ENCODE data around the gene POLR2E.

POLR2E gene

DNA sequence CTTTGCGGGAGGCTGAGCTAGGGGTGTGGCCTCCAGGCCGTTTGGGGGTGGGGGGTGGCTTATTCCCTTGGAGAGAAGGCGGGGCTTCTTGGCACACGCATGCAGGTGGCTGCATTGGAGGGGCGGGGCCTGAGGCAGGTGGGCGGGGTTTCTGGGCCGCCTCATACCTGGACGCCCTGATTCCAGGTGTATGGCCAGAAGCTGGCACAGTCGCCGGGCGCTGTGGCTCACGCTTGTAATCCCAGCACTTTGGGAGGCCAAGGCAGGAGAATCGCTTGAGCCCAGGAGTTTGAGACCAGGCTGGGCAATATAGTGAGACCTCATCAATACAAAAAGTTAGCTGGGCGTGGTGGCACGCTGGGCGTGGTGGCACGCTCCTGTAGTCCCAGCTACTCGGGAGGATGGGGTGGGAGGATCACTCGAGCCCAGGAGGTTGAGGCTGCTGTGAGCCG, 47.5 kb downstream of the POLR2E start:
- DNase-seq (ENCODE audit: low spot score), result no peak

DNA sequence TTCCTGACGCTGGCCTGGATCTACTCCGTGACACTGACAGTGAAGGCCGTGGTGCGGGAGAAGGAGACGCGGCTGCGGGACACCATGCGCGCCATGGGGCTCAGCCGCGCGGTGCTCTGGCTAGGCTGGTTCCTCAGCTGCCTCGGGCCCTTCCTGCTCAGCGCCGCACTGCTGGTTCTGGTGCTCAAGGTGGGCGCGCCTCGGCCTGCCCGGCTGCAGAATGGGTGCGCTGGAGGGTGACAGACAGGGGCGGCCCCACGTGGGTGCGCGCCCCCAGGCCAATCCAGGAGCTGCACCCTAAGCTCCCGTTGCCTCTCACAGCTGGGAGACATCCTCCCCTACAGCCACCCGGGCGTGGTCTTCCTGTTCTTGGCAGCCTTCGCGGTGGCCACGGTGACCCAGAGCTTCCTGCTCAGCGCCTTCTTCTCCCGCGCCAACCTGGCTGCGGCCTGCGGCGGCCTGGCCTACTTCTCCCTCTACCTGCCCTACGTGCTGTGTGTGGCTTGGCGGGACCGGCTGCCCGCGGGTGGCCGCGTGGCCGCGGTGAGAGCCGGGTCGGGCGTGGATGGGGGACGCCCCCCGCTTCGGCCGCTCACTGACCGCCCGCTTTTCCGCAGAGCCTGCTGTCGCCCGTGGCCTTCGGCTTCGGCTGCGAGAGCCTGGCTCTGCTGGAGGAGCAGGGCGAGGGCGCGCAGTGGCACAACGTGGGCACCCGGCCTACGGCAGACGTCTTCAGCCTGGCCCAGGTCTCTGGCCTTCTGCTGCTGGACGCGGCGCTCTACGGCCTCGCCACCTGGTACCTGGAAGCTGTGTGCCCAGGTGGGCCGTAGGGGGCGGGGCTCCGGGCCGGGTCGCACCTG, 48.1 kb downstream of the POLR2E start:
- no peak for DNase-seq (ENCODE audit: low spot score)

DNA sequence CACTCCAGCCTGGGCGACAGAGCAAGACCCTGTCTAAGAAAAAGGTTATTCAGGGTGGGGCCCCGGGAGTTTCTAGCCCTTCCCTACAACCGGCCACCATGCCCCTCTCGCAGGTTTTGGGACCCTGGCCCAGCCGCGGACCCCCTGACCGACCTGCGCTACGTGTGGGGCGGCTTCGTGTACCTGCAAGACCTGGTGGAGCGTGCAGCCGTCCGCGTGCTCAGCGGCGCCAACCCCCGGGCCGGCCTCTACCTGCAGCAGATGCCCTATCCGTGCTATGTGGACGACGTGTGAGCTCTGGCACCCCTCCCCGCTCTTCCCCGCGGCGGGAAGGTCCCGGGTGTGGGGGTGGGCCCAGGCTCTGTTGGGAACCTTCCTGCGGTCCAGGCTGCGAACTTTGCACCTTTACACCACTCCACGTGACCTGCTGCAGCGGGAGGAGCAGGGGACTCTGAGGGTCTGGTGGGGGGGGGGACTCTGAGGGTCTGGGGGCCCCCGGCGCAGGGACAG, 49.0 kb downstream of the POLR2E start:
- no peak for DNase-seq (ENCODE audit: low spot score)

DNA sequence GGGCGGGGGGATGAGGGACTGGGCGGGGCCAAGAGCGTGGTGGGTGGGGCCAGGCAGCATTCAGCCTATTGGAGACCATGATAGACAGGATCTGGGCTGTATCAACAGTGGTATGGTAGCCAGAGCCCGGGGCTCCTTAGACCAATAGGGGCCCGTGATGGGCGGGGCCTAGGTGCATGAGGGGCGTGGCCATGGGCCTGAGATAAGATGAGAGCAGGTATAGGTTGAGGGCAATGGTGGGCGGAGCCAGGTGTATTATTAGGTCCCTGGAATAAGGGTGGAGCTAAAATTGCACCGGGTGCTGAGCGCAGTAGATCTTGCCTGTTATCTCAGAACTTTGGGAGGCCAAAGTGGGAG, 50.0 kb downstream of the POLR2E start:
- DNase-seq (ENCODE audit: low spot score), result peak; percentile 26

DNA sequence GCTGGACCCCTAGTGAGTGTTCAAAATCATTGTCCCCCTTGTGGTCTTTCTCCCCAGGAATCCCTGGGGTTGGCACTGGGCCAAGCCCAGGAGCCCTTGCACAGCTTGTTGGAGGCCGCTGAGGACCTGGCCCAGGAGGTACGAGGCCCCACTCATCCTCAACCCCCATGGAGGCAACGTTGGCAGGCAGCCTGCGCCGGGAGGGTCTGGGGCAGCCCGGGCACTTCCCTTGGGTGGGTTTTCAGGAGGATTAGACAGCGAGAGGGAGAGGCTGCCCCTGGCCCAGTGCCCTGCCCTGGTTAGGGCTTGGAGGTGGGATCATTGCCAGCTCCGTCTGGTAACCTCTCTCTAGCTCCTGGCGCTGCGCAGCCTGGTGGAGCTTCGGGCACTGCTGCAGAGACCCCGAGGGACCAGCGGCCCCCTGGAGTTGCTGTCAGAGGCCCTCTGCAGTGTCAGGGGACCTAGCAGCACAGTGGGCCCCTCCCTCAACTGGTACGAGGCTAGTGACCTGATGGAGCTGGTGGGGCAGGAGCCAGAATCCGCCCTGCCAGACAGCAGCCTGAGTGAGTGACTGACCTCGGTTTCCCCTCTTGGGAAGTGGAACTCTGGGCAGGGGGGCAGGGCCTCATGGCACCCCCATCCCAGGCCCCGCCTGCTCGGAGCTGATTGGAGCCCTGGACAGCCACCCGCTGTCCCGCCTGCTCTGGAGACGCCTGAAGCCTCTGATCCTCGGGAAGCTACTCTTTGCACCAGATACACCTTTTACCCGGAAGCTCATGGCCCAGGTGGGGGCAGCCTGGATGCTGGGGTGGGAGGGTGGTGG, 52.3 kb downstream of the POLR2E start:
- DNase-seq (ENCODE audit: low spot score), result no peak

DNA sequence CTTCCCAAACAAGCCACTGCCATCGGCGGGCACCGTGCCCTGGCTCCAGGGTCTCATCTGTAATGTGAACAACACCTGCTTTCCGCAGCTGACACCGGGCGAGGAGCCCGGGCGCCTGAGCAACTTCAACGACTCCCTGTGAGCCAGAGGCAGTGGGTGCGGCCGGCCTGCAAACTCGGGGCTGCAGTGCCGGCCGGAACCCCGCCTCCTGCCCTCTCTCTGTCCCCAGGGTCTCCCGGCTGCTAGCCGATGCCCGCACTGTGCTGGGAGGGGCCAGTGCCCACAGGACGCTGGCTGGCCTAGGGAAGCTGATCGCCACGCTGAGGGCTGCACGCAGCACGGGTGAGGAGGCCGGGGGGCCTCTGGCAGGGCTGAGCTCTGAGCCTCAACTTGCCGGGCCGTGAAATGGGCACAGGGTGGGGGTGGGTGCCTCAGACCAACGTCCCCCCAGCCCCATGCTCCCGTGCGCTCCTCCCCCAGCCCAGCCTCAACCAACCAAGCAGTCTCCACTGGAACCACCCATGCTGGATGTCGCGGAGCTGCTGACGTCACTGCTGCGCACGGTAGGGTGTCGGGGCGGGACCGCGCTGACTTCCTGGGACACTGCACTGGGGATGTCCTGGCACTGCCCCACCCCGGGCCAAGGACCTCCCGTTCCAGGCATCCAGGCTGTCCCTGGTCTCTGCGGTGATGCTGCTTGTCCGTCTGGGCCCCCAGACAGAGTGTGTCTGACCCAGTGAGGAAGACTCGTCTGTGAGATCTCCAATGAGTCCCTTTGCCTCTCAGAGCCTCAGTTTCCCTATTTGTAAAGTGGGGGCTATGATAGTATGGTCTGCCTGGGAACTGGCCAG, 53.1 kb downstream of the POLR2E start:
- no peak for DNase-seq (ENCODE audit: low spot score)

DNA sequence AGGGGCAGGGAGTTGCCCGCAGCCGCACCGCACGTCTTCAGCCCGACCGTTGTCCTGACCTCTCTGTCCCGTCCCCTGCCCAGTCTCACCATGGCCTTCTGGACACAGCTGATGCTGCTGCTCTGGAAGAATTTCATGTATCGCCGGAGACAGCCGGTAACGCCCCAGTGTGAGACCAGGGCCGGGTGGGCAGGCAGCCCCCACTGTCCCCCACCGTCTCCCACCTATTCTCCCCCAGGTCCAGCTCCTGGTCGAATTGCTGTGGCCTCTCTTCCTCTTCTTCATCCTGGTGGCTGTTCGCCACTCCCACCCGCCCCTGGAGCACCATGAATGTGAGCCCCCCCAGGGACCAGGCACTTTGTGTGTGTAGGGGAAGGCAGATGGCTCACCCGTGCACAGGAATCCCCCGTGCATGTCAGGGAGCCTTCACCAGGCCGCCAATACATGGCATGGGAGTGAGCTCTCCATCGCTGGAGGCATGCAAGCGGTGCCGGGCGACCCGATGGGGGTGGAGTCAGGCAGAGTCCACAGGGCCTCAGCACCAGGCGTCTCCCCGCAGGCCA, 53.8 kb downstream of the POLR2E start:
- DNase-seq (ENCODE audit: low spot score), result no peak

DNA sequence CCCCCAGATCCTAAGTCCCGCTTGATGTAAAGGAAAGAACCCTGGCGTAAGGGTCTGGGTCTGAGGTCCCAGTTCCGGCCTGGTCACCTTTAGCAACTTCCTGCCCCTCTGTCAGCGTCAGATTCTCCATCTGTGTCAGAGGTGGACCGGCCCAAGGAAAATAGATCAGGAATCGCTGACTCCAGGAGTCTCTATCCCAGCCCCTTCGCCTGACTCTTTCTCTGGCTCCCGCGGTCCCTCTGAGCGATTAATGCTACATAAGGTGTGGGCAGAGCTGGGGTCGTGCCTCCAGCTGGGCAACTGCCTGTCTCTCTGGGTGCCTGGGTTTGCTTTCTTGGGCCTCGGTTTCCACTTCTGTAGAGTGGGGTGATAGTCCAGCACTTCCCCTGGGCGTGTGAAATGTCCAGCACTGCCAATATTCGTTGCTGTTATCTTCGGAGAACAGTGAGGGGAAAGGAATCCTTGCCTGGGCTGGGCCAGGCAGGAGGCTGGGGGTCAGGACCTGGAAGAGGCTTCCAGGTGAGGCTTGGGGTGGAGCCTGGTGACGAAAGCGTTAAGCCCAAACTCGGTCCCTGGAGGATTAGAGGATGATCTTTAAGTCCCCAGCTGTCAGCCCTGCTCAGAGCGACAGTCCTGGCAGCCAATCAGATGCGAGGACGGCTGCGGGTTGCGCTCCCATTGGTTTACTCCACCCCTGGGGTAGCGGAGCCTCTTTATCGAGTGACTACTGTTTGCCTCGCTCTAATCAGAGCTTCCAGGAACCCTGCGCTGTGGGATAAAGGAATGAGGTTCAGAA, 54.5 kb downstream of the POLR2E start:
- peak; percentile 84 for DNase-seq (ENCODE audit: low spot score)

DNA sequence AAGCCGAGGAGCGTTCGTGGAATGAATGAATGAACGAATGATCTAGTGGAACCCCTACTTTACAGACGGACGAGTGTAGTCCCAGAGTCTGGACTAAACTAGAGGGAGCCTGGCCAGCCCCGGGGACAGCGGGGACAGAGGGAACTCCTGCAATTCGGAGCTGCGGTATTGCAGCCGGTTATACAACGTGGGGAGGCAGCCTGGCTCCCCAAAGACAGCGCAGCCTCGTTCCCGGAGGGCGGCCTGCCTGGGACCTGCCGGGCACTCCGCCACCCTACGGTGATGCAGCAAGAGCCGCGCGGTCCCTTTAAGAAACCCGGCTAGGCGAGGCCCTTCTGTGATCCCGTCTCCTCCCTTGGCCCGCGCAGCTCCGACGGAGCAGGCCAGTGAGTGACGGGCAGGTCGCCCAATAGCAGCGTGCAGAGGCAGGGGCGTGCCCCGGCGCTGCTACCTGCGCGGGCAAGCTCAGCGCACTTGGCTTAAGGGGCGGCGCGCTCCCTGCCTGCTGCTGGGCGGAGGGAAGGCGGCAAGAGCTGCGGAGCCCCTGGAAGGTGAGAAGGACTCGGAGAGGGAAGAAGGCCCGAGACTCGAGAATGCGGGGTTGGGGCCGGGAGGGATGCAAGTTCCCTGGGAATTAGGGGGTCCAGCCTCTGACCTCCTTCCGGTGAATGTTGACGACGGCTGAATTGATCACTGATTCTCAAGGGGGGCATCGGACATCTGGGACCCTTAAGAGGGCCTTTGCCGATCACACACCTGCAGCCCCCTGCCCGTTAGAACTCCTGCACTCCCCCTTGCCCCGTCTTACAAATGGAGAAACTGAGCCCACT, 55.3 kb downstream of the POLR2E start, which contains the start of gene ABCA7:
Gene ABCA7 (plus strand): TSS at position 462 of the 830 bp plus-strand sequence. CDS start 1,255 bp downstream, outside the sequence.
- peak; percentile 94 for DNase-seq (ENCODE audit: low spot score)

DNA sequence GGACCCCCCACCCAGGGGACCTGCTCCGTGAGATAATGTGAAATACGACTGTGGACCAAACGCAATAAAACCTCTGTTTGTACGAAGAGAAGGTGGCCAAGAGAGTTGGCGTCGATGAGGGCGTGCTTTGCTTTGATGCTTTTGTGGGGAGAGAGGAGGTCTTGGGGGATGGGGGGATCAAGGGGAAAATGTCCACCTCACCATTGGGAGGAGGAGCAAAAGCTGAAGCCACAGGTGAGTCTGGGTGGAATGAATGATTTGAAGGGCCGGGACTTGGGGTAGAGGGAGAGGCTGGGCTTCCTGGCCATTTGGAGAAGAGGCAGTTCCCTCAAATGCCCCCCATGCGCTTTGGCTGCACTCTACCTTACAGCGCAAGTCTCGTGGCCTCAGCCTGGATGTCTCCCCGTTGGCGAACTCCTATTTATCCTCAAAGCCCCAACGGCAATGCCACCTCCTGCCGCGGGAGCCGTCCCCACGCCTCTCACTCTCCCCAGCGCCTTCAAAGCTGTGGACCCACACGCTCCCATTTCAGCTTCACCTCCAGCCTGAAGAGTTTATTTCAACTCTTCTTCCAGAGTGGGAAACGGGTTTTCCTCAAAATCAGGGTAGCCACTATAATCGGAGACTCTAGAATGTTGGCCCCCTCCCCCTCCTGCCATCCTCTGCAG, 56.1 kb downstream of the POLR2E start:
- DNase-seq (ENCODE audit: low spot score), result no peak

DNA sequence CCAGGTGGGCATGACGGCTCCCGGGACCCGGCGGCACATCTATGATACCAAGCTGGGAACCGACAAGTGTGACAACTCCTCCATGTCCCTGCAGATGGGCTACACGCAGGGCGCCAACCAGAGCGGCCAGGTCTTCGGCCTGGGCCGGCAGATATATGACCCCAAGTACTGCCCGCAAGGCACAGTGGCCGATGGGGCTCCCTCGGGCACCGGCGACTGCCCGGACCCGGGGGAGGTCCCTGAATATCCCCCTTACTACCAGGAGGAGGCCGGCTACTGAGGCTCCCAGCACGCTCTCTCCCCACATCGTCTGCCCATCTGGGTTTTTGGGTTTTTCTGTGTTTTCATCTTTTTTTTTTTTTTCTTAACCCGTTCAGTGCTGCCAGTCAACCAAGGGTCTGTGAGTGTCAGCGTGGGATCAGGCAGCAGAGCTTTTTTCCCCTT, 57.5 kb downstream of the POLR2E start:
- no peak for DNase-seq (ENCODE audit: low spot score)
